Stimulated activated naive CD8-positive, alpha-beta T cell treated with anti-CD3 and anti-CD28 coated beads, Interleukin-15, Interleukin-2, amounts not matched to agents 100 U/mL and 50 U/mL, for 24 hours (primary cell): ENCODE results near the gene SLC16A10.
"Not testable (repeated sequence)": the region's sequence is repeated elsewhere in the genome, so short reads cannot be mapped to it uniquely, and the experiment has no call there.

ENCODE experiments used
- ATAC-seq: fragments of 150-1000 bp; cut with Tn5 transposase; one replicate; pipeline ENCODE4 v1.10.0; 2021
- DNase-seq: peaks from one replicate; pipeline ENCODE4 v3.0.0; 2021

SLC16A10 gene

DNA sequence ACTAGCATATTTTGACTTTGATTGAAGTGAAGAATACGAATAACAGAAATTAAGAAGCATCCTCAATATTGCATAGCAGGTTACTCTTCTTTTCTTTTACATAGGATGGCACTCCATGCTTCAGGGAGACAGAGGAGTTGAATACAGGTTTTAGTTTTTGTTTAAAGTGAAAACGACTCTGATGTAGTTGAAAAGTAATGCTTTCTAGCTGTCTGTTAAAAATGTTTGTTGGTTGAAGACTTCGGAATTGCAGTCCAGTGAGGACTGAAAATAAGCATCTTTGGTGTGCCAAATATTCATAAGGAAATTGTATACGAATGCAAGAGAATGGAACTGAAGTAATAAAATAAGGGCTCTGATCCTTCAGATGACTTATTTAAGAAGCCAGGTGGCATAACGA, 618 bp upstream of the SLC16A10 start:
- no peak for DNase-seq
- ATAC-seq = no peak

- DNase-seq (peak; percentile 71), ATAC-seq (peak; percentile 48)
These were observed 766 bp downstream of the SLC16A10 start for GRCh38 chr6:111087871-111088667.

DNA sequence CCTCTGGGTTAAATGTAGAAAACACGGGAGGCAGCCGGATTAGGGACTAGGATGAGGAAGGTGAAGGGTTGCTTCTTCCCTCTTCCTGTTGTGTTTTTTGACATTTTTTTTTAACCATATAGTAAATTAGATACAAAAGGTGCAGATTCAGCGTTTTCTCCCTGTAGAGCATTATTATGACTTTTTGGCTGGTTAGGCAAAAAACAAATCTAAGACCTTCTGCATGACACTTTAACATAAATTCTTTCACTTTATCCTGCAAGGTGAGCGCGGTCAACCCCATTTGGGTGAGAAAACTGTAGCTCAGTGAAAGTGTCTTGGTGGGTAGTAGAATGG, 1.3 kb downstream of the SLC16A10 start:
- DNase-seq = no peak

DNA sequence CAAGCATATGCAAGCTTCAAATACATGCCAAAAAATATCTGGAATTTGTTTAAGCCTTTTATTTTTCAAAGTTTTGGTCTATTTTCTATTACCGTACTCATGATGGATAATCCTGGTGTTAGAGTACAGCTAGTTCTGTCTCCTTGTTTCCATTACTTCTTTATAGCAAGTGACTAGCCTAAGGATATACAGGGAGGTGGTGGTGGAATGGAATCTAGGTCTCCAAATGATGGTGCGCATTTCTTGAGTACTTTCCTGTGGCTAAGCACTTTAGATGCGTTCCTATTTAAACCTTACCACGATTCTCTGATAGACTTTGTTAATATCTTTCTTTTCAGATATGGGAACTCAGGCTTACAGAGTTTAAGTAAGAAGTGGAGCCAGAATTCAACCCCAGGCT, 3.5 kb downstream of the SLC16A10 start:
- DNase-seq (no peak), ATAC-seq (no peak)

More for the DNA sequence above, 1.3 kb downstream of the SLC16A10 start:
- no peak for ATAC-seq

DNA sequence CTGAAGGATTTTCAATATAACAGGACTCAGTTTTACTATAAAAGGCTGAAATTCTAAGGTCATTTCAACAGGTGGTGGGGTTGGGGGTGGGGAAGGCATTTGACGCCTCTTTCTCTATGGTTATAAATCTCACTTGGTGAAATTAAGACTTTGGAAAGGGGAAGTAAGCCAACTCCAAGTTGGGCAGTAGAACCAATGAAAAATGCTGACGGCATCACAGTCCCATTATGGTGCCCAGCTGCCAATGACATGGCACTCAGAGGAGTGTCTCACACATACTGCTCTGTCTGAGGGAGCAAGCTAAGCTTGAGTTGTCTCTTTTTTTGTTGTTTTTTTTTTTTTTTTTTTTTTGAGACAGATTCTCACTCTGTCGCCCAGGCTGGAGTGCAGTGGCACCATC, 4.7 kb downstream of the SLC16A10 start:
- no peak for DNase-seq
- ATAC-seq = no peak

- DNase-seq, ATAC-seq: not testable (repeated sequence)
These were observed 8.2 kb downstream of the SLC16A10 start for GRCh38 chr6:111095488-111095887.

DNA sequence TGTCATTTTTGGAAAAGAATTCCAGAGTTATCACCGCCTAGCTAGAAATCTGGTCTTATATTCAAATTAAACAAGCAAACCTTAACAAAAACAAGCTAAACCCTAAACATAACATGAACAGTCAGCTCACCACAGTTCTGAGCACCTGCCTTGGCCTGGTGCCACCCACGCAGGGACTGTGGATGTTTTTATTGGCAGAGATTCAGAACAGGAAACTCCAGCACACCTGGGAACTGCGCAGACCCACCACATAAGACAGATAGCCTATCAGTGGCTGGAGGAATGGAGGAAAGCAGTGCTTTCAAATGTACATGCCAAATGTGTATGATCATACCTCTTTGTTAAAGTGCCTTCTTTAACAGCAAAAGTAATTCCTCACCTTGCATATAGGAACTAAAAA, 8.9 kb downstream of the SLC16A10 start:
- peak; percentile 14 for DNase-seq
- peak; percentile 28 for ATAC-seq

- ATAC-seq (no peak), DNase-seq (no peak)
These were observed 11.3 kb downstream of the SLC16A10 start for GRCh38 chr6:111098597-111098996.

GRCh38 chr6:111101987-111102386, 14.7 kb downstream of the SLC16A10 start:
- no peak for ATAC-seq
- no peak for DNase-seq

- peak; percentile 59 for ATAC-seq
These were observed 18.3 kb downstream of the SLC16A10 start for GRCh38 chr6:111105578-111105977.

GRCh38 chr6:111107589-111107988, 20.3 kb downstream of the SLC16A10 start:
- no peak for ATAC-seq

More at GRCh38 chr6:111105578-111105977, 18.3 kb downstream of the SLC16A10 start:
- DNase-seq = peak; percentile 41

GRCh38 chr6:111110036-111110435, 22.7 kb downstream of the SLC16A10 start:
- DNase-seq (no peak), ATAC-seq (no peak)

More at GRCh38 chr6:111107589-111107988, 20.3 kb downstream of the SLC16A10 start:
- no peak for DNase-seq

GRCh38 chr6:111113336-111114086, 26.2 kb downstream of the SLC16A10 start:
- peak; percentile 33 for DNase-seq
- ATAC-seq = peak; percentile 94

GRCh38 chr6:111114087-111114443, 26.8 kb downstream of the SLC16A10 start:
- ATAC-seq = peak; percentile 67
- no peak for DNase-seq

DNA sequence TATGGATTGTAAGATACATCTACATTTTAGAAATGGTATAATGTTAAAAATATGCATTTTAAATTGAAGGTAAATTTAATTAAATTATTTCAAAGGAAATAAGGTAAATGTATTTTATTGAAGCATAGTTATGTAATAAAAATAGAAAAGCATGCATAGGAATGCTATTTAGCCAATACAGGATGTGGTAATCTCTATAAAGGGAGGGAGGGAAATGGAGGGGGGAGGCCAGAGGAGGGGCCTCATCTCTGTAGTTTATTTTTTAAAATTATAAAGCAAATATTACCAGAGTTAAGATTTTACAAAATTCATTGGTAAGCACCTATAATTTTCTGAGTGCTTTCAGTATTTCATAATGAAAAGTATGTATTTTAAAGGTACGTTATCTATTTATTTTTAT, 27.2 kb downstream of the SLC16A10 start:
- no peak for ATAC-seq

GRCh38 chr6:111118826-111119225, 31.5 kb downstream of the SLC16A10 start:
- ATAC-seq (no peak), DNase-seq (no peak)

More for the DNA sequence above, 27.2 kb downstream of the SLC16A10 start:
- no peak for DNase-seq

DNA sequence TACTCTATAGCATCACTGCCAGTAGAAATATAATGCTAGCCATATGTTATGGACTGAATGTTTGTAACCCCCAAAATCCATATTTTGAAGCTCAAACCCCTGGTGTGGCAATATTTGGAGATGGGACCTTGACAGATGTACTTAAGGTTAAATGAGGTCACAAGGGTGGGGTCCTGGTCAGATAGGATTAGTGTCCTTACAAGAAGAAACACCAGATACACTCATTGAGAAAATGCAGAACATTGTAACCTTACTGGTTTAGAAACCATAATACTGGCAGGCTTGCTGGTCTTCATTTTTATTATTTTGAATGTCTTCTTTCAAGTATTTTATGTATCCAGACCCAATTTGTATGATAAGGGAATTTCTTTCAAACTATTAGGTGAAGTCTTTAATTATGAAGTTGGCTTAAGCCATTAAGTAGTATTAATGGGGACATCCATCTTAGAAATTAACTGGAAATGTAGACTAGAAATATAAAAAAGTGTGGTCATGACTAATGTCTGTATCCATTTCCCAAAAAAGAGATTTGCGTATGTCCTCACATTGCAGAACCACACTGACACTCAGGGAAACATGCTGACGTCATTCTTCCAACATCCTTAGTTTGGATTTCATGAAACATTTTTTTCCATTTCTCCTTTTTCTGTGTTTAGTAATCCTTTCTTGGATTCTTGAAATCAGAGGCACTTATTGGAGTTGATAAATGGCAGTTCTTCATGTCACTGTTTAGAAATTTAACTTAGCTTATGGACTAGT, 32.4 kb downstream of the SLC16A10 start:
- DNase-seq (no peak), ATAC-seq (no peak)

DNA sequence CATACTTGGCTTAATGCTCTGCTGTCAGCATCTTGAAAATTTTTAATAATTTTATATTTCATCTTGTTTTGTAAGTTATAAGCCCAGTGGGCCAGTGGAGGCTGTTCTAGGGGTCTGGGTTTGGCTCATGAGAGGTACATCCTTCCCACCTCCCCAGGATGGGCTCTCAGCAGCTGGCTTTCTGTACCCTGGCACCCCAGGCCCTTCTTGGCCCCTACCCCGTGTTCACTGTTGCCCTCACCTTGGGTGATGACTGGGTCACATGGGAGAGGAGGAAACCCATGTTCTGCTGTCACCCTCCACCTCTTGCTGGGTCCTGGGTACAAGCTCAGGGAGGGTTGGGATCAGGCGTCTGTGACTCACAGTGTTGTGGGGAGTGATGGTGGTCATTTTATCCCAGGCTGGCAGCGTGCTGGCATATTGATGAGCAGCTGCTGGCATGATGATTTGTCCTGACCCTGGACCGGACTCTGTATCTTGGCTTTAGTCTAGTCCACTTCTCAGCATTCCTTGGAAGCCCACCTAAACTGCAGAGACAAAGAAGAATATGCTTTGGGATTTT, 34.6 kb downstream of the SLC16A10 start:
- no peak for DNase-seq
- peak; percentile 24 for ATAC-seq

- DNase-seq (peak; percentile 12), ATAC-seq (peak; percentile 59)
These were observed 35.4 kb downstream of the SLC16A10 start for GRCh38 chr6:111122458-111123286.

DNA sequence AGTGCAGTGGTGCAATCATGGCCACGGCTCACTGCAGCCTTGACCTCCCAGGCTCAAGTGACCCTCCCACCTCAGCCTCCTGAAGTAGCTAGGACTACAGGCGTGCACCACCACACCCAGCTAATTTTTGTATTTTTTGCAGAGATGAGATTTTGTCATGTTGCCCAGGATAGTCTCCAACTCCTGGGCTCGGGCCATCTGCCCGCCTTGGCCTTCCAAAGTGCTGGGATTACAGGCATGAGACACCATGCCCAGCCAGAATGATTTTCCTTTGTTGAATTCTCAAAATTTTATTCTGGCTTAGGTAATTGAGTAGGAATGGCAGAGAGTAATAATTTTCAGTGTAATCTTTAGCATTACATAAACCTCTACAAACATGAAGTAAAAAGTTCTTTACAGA, 37.1 kb downstream of the SLC16A10 start:
- DNase-seq (no peak), ATAC-seq (no peak)

DNA sequence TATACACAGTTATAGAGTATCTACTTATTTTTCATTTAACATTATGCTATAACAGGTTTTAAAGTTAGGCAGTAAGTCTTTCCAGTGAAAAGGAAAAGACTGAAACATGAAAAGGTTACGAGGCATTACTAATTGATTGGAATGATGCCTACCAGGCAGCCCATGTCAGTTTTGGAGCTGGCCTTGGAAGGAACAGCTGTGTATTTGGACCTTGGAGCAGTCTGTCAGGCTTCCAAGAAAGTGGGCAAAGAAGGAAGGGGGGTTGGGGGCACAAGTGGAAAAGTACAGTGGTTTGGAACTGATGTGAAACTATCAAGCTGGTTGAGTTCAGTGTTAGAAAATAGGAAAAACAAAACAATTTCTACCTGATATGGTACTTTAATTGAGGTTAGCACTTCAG, 41.7 kb downstream of the SLC16A10 start:
- DNase-seq (no peak), ATAC-seq (no peak)
